Measurements from ENCODE around the gene SLC47A2. TPM values are rescaled to one million over a fixed set of nuclear protein-coding genes. Genes with fewer than 3 reads are reported as not detected.

SLC47A2 gene
- total and polyA plus RNA-seq, 3 experiments from 2014 or later: not detected

DNA sequence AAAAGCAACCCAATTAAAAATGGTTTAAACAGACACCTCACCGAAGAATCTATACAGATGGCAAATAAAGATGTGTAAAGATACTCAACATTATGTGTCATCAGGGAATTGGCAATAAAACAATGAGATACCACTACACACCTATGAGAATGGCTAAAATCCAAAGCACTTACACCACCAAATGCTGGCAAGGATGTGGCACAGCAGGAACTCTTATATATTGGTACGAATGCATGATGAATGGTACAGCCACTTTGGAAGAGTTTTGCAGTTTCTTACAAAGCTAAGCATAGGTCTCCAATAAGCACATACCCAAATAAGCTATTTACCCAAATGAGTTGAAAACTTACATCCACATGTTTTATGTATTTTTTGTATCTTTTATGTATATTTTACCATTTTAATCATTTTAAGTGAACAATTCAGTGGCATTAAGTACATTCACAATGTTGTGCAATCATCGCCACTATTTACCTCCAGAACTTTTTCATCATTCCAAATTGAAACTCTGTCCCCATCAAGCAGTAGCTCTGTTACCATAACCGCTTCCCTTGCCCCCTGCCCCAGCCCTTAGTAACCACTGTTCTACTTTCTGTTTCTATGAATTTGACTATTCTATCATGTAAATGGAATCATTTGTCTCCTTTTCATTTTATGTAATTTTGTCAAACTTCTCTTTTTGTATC lies 74.6 kb downstream of the SLC47A2 start:
- Histone ChIP-seq H3K4me3 (ENCODE audit: low read length) (no peak overlapping the region), H3K36me3 (ENCODE audit: insufficient read depth, low read length) (no peaks in the 10 kb centered on the region), H3K27ac (ENCODE audit: low read depth, low read length) (no peak overlapping the region), H3K4me1 (ENCODE audit: insufficient read depth, low read length) (no peaks in the 10 kb centered on the region), H3K27me3 (ENCODE audit: insufficient read depth, low read length, poor library complexity, severe bottlenecking) (no peaks in the 10 kb centered on the region), H3K9me3 (ENCODE audit: low read length) (no peaks in the 10 kb centered on the region)
- DNase-seq: no peak
- Mint-ChIP-seq H3K27ac (no peak overlapping the region), H3K27me3 (peaks cover 3 to 14% of the 10 kb centered on the region in 2 donors), H3K4me3 (no peak overlapping the region), H3K4me1 (peaks cover 0 to 9% (median 1%) of the 10 kb centered on the region in 3 donors), H3K36me3 (no peaks in the 10 kb centered on the region), H3K9me3 (peaks cover 0 to 3% (median 0%) of the 10 kb centered on the region in 5 donors)
- ChIA-PET CTCF (interaction anchor here (1.3 kb wide), 1 partner anchor 33 kb away, joined by 3 read pairs; no protein-coding TSS in a partner anchor), POLR2A (no interaction called here)

DNA sequence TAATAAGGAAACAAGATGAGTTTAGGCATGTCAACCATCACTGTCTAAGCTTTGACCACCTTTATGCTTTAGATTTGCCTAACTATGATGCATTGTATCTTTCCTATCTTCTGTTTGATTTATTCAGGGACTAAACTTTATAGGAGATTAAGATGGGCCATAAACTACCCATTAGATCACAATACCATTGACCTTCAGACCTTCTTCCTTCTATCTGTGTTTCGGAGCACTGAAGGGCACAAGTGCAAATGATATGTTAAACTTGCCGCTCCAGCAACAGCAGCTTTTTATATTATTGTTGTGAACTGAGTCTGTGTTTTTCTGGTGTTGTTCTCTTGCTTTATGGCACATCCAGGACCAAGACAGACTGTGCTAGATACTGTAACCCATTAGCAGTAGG lies 84.5 kb downstream of the SLC47A2 start:
- Histone ChIP-seq H3K4me1 (ENCODE audit: insufficient read depth, low read length) (no peaks in the 10 kb centered on the region), H3K36me3 (ENCODE audit: insufficient read depth, low read length) (no peaks in the 10 kb centered on the region), H3K27me3 (ENCODE audit: insufficient read depth, low read length, poor library complexity, severe bottlenecking) (no peaks in the 10 kb centered on the region), H3K4me3 (ENCODE audit: low read length) (no peak overlapping the region), H3K9me3 (ENCODE audit: low read length) (no peaks in the 10 kb centered on the region), H3K27ac (ENCODE audit: low read depth, low read length) (no peak overlapping the region)
- Mint-ChIP-seq H3K27me3 (peaks cover 12 to 32% of the 10 kb centered on the region in 2 donors), H3K27ac (no peak overlapping the region), H3K4me1 (no peaks in the 10 kb centered on the region), H3K4me3 (no peak overlapping the region), H3K9me3 (no peaks in the 10 kb centered on the region), H3K36me3 (no peaks in the 10 kb centered on the region)
- ChIA-PET POLR2A (no interaction called here), CTCF (no interaction called here)
- DNase-seq: no peak

DNA sequence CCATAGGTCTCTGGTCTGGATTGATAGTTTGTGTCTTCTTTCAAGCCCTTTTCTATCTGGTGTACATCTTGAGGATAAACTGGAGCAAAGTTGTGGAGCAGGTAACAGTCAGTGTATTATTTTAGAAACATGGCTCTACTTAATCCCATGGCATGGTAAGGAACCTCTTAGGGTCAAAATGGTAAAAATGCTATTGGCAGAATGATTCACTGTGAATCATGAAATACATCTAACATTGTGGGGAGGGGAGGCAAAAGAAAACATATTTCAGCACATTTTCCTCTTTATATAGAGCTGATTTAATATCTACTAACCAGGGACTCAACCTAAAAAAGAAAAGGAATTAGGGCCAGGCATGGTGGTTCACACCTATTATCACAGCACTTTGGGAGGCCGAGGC lies 85.7 kb downstream of the SLC47A2 start:
- Mint-ChIP-seq H3K27me3 (peaks cover 11 to 33% of the 10 kb centered on the region in 2 donors), H3K4me3 (no peak overlapping the region), H3K36me3 (no peaks in the 10 kb centered on the region), H3K4me1 (no peaks in the 10 kb centered on the region), H3K9me3 (no peaks in the 10 kb centered on the region), H3K27ac (no peak overlapping the region)
- Histone ChIP-seq H3K36me3 (ENCODE audit: insufficient read depth, low read length) (no peaks in the 10 kb centered on the region), H3K27ac (ENCODE audit: low read depth, low read length) (no peak overlapping the region), H3K9me3 (ENCODE audit: low read length) (no peaks in the 10 kb centered on the region), H3K4me3 (ENCODE audit: low read length) (no peak overlapping the region), H3K27me3 (ENCODE audit: insufficient read depth, low read length, poor library complexity, severe bottlenecking) (no peaks in the 10 kb centered on the region), H3K4me1 (ENCODE audit: insufficient read depth, low read length) (no peaks in the 10 kb centered on the region)
- ChIA-PET CTCF (no interaction called here), POLR2A (no interaction called here)
- DNase-seq: no peak

DNA sequence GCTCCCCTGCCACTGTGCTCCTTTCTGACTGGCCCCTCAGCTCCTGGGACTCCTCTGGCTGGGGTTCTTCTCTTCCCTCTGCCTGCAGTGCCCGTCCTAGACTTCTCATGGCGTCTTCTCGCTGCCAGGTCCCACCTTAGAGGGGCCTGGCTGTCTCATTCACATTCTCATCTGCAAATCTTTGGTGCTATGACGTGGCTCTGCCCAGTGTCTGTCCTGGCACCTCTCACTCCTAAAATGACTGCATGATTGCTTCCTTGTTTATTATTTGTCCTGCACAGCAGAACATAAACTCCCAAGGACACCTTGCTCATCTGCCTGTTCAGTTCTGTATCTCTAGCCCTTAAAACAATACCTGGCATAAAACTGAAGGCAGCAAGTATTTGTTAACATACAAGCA lies 86.3 kb downstream of the SLC47A2 start:
- Mint-ChIP-seq H3K9me3 (no peaks in the 10 kb centered on the region), H3K27me3 (peaks cover 7 to 30% of the 10 kb centered on the region in 2 donors), H3K36me3 (no peaks in the 10 kb centered on the region), H3K27ac (no peak overlapping the region), H3K4me1 (no peaks in the 10 kb centered on the region), H3K4me3 (no peak overlapping the region)
- no peak overlapping the region for H3K4me3 ChIP-seq (ENCODE audit: low read length)
- H3K27me3 ChIP-seq (ENCODE audit: insufficient read depth, low read length, poor library complexity, severe bottlenecking): no peaks in the 10 kb centered on the region
- H3K4me1 ChIP-seq (ENCODE audit: insufficient read depth, low read length): no peaks in the 10 kb centered on the region
- H3K27ac ChIP-seq (ENCODE audit: low read depth, low read length): no peak overlapping the region
- no peaks in the 10 kb centered on the region for H3K9me3 ChIP-seq (ENCODE audit: low read length)
- no peak for DNase-seq
- ChIA-PET CTCF (no interaction called here), POLR2A (no interaction called here)
- no peaks in the 10 kb centered on the region for H3K36me3 ChIP-seq (ENCODE audit: insufficient read depth, low read length)

DNA sequence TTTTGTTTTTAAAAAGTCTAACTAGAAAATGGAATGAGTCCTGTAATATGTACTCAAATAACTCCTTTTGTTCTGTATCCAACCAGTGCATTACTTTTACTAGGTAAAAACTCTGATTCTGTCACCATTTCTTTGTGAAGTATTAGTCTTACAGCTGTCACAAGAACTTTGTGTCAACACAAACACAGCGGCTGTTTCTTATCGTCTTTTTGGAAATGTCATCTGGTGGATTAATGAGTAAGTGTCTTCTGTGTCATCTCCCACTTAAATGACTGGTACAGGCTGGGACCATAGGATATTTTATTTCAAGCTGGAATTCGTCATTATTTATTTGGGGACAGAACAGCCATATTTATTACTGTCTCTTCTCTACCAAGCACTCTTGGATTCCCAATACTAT lies 86.9 kb downstream of the SLC47A2 start:
- H3K4me1 Mint-ChIP-seq: no peaks in the 10 kb centered on the region

More for the DNA sequence above, 86.9 kb downstream of the SLC47A2 start:
- no peaks in the 10 kb centered on the region for H3K36me3 Mint-ChIP-seq
- Histone ChIP-seq H3K4me3 (ENCODE audit: low read length) (no peak overlapping the region), H3K9me3 (ENCODE audit: low read length) (no peaks in the 10 kb centered on the region), H3K27me3 (ENCODE audit: insufficient read depth, low read length, poor library complexity, severe bottlenecking) (no peaks in the 10 kb centered on the region), H3K4me1 (ENCODE audit: insufficient read depth, low read length) (no peaks in the 10 kb centered on the region), H3K27ac (ENCODE audit: low read depth, low read length) (no peak overlapping the region), H3K36me3 (ENCODE audit: insufficient read depth, low read length) (no peaks in the 10 kb centered on the region)
- CTCF ChIA-PET: no interaction called here
- H3K4me3 Mint-ChIP-seq: no peak overlapping the region
- POLR2A ChIA-PET: no interaction called here
- no peaks in the 10 kb centered on the region for H3K9me3 Mint-ChIP-seq
- no peak for DNase-seq
- no peak overlapping the region for H3K27ac Mint-ChIP-seq
- peaks cover 7 to 31% of the 10 kb centered on the region in 2 donors for H3K27me3 Mint-ChIP-seq

Other genes with a start within 250 kb of the SLC47A2 start
- gene SLC47A1, start 182.7 kb downstream of the SLC47A2 start, total RNA-seq: under 1 TPM; 0.15 to 0.20 TPM
- 0.29 TPM for gene SLC47A1, start 182.7 kb downstream of the SLC47A2 start, polyA plus RNA-seq
- gene ALDH3A2, start 67.8 kb downstream of the SLC47A2 start, total RNA-seq: 10 to 100 TPM; 24.7 to 26.3 TPM
- 21.7 TPM for gene ALDH3A2, start 67.8 kb downstream of the SLC47A2 start, polyA plus RNA-seq
- not detected for gene ALDH3A1, start 31.7 kb upstream of the SLC47A2 start, total RNA-seq
- gene ALDH3A1, start 31.7 kb upstream of the SLC47A2 start, polyA plus RNA-seq: 0.32 TPM
- 1 to 10 TPM; 4.6 to 5.8 TPM for gene ULK2, start 151.4 kb upstream of the SLC47A2 start, total RNA-seq
- 6.9 TPM for gene ULK2, start 151.4 kb upstream of the SLC47A2 start, polyA plus RNA-seq

Measured in CD8-positive, alpha-beta memory T cell (primary cell).